NCI-H345 treated with DMSO at 0.1 percent for 48 hours (cell line): ENCODE results near the gene ITFG1.
"Not testable (repeated sequence)": the region's sequence is repeated elsewhere in the genome, so short reads cannot be mapped to it uniquely, and the experiment has no call there.

Experiments
- DNase-seq: peaks from one replicate; lab custom pipeline; 2025; ENCODE audit not compliant: unreplicated experiment; lab: John Stamatoyannopoulos, UW

Gene ITFG1

DNA sequence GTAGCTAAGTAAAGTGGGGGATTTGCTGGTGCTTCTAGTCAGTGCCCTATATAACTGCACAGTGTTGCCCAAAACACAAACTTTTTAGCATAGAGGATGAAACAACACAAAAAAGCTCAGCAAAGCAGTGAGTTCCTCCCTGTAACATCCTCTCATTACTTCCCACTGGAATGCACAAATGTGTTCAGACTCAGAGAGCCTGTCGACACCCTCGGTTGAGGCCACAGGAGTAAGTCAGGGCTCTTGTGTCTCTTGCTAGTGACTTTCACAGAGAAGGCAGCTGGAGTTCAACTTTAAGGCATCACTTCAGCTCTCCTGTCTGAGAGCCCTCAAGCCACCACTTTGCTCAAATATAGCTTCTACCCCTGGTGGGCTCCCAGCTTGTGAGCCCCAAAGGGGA lies 209.9 kb downstream of the ITFG1 start:
- DNase-seq = no peak

DNA sequence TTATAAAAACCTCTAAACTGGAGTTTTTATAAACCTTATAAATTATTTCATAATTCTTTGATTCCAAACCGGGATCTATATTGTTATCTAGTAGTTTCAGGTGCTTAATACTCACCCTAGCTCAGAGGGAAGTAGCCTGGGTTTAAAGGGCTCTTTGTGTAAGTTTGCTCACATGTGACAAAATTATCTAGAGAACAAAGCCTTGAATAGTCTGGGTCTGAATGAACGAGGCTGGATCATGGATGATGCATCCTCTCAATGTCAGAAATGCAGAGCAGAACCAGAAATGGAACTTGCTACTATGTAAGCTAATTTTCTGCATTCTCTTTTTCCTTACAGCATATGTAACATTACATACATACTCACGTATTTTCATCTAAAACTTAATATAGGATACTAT lies 213.2 kb downstream of the ITFG1 start:
- no peak for DNase-seq

DNA sequence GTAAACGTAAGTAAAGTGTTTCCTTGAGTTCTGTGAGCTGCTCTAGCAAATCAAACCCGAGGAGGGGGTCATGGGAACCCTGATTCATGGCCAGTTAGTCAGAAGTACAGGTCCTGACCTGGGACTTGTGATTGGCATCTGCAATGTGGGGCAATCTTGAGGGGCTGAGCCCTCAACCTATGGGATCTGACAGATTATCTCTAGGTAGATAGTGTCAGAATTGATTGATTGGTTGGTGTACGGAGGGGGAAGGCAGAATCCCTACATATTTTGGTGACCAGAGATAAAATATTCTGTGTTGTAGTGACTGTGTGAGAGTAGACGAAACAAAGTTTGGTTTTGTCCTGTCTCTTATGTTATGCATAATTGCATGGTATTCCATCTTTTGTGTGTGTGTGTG lies 216.7 kb downstream of the ITFG1 start:
- no peak for DNase-seq

DNA sequence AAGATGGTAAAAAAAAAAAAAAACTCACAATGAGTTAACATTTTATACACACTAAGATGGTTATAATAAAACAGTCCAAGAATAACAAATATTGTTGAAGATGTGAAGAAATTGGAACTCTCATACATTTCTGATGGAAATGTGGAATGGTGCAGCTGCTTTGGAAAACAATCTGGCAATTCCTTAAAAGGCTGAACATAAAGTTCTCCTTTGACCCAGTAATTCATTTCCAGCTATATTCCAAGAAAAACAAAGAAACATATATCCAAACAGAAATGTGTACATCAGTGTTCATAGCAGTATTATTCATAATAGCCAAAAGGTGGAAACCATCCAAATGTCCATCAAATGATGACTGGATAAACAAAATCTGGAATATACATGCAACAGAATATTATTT lies 219.8 kb downstream of the ITFG1 start:
- no peak for DNase-seq

DNA sequence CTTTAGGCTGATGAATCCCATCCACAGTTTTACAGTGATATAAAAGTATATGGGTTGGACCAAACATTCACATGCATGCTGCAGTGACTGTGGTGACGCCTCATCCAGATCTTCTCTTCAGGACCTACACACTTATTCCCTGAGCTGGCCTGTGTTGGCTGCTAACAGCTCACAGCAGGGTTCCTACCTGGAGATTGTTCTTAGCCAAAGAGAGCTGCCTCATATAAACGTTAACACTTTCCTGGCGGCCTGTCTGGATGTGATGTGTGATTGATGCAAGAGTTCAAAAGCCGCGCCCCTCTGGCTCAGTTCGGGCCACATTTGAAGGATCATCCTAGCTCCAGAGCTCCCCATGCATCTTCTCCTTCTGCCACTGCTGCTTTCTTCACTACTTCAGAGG lies 224.1 kb downstream of the ITFG1 start:
- DNase-seq = no peak

DNA sequence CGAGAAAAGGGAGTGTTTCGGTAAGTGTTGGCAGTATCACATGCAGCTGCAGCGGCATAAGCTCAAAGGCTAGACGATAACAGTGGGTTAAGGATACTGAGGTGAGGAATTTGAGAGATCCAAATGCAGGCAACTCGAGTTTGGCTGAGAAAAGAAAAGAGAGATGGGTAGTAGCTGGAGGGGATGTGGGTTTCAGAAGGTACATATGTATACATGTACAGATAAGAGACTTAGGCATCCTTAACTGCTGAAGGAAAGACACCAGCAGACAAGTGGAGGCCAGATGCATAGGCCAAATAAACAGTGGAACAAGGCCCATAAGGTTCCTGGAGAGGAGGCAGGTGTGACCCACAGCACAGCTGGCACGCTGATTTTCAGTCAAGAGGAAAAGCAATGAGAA lies 230.6 kb downstream of the ITFG1 start:
- no peak for DNase-seq

DNA sequence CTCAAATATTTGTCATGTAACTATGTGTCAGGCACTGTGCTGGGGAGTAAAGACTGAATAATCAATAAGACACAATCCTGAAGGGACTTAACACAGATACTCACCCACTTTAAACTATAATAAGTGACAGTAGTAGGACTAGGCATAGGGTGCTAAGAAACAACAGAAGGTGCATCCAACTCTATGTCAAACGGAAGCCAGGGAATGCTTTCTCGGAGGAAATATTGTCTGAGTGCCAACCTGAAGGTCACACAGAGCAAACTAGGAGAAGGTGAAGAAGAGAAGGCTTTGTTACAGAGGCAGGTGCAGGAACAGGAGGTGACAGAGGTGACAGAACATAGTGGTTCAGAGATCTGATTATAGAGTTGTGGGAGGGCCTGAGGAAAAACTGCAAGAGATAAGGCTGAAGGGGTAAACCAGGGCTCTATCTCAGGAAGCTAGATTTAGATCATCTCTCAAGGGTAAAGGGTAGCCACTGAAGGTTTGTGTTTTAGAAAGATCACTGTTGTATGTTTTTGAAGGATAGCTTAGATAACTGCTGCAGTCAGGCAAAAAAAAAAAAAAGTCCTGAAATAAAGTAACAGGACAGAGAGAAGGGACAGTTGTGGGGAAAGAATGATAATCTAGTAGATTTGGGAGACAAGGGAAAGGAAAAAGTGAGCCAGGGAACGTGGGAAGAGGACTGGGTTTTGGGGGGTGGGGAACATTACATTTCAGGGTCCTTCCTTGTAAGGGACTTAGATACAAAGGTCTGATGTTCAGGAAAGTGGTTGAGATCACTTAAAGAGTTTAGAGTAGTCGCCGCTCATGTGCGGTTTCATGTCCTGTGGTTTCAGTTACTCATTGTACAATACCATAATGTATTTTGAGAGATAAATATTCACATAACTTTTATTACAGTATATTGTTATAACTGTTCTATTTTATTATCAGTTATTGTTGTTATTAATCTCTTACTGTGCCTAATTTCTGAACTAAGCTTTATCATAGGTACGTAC lies 231.5 kb downstream of the ITFG1 start:
- no peak for DNase-seq

DNA sequence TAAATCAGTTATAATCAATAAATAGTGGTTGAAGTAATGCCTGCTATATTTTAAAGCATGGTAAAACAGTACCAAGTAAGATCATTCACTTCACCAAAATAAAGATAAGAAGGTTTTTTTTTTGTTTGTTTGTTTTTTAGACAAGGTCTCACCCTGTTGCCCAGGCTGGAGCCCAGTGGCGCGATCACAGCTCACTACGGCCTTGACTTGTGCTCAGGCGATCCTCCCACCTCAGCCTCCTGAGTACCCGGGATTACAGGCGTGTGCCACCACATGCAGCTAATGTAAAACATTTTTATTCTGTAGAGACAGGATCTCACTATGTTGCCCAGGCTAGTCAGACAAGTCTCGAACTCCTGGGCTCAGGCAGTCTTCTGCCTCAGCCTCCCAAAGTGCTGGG lies 232.6 kb downstream of the ITFG1 start:
- DNase-seq = no peak

DNA sequence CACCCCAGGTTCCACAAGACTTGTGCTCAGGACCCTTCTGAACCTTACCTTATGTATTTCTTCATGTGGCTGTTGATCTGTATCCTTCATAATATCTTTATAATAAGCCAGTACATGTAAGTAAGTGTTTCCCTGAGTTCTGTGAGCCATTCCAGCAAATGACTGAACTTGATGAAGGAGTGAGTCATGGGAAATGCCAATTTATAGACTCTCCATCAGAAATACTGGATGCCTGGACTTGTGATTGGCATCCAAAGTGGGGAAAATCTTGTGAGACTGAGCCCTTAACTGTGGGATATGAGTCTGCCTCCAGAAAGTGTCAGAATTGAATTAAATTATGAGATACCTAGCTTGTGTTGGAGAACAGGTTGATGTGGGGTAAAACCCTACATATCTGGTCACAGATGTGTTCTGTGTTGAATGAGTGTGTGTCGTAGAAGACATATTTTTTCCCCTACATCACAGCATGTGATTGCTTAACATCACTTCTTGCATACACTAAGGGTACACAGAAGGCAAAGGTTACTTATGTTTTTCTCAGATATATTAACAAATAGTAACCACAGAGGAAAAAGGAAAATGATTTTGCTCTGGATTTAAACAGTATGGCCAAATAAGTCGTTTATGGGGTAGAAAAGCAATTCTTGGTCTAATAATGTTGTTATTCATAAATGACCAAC lies 247.0 kb downstream of the ITFG1 start:
- no peak for DNase-seq

DNA sequence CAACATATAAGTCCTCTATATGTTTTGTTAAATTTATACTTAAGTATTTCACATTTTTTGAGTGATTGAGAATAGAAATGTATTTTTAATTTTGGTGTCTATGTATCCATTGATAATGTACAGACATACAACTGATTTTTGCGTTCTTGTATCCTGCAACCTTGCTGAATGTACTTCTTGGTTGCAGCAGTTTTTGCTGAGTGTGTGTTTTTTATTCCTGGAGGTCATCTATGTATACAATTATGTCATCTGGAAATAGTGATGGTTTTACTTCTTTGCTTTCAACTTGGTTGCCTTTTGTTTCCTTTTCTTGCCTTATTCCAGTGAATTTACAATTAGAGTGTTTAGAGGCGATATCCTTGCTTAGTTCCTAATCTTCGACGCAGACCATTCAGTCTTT lies 249.6 kb downstream of the ITFG1 start:
- no peak for DNase-seq

DNA sequence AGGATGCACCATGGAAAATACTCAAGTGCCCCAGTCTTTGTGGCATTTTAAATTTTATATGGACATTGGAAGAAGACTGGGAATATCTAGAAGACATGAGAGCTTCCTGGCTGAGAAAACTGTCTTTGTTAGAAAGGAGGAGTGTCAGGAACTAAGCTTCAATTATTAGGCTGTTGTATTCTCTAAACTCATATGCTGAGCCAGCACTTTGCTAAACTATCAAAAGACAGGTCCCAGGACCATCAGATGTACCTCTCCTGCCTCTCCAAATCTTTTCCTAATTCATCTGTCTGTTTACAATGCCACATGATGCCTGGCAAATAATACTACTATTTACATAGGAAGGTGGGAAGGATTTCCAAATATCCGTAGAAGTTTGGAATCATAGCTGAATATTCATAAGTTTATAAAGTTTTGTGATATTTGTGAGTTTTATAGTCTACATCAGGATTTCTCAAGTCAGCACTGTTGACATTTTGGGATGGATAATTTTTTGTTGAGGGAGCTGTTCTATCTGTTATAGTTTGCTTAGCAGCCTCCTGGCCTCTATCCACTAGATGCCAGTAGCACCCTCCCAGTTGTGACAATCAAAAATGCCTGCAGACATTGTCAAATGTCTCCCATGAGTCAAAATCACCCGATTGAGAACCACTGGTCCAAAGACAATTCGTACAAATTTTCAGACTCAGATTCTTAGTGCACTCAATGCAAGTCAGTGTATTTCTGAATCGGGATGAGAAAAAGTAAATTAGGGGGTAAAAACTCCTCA lies 255.9 kb downstream of the ITFG1 start:
- no peak for DNase-seq

DNA sequence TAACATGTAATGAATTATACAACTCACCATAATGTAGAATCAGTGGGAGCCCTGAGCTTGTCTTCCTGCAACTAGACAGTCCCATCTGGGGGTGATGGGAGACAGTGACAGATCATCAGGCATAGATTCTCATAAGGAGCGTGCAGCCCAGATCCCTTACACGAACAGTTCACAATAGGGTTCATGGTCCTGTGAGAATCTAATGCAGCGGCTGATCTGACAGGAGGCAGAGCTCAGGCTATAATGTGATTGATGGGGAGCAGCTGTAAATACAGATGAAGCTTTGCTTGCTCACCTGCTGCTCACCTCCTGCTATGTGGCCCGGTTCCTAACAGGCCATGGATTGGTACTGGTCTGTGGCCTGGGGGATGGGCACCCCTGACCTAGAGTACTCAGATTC lies 257.4 kb downstream of the ITFG1 start:
- peak; percentile 15 for DNase-seq

DNA sequence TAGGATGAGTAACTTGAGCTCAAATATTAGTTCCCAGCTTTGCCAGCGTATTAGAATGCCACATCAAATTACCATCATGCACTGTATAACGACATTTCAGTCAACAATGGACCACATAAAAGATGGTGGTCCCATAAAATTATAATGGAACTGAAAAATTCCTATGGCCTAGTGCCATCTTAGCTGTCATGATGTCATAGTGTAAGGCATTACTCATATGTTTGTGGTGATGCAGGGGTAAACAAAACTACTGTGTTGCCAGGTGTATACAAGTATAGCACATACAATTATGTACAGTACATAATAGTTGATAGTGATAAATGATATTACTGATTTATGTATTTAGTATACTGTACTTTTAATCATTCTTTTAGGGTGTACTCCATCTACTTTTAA lies 262.7 kb downstream of the ITFG1 start:
- no peak for DNase-seq

DNA sequence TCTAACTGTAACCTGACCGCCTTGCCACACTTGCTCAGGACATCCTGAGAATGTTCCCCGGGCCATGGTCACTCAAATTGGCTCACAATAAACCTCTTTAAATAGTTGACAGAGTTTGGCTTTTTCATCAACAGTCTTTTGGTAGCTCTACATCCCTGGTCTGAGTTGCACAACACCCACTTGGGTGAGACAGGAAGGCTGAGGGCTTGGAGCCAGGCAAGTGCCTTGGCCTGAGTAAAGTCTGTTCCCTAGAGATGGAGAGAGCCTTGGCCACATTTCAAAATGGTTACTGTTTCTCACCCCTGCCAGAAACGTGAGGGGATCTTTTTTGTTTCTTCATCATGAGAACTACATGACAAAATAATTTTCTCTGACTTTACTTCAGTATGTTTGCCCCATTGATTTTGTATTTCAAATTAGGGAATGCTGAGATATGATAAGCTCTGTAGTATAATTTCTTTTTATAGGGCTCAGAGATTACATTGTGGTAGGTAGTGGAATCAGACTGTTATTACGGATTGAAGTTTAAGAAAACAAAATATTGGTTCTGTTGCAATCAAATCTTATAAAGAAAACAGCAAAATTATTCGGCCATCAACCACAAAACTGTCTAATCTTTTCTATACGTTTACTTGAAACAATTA lies 263.2 kb downstream of the ITFG1 start:
- no peak for DNase-seq

DNA sequence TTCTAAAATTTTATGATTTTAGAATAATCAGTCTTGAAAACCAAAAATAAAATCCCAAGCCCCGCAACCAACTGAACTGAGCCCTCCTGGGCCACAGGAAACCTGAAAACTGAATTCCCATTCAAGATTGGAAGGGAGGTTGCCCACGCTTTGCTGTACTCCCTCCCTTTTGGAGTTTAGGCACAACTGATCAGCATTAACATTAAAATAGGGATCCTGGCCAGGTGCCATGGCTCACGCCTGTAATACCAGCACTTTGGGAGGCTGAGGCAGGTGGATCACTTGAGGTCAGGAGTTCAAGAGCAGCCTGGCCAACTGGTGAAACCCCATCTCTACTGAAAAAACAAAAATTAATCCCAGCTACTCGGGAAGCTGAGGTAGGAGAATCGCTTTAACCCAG lies 264.4 kb downstream of the ITFG1 start:
- DNase-seq = no peak

DNA sequence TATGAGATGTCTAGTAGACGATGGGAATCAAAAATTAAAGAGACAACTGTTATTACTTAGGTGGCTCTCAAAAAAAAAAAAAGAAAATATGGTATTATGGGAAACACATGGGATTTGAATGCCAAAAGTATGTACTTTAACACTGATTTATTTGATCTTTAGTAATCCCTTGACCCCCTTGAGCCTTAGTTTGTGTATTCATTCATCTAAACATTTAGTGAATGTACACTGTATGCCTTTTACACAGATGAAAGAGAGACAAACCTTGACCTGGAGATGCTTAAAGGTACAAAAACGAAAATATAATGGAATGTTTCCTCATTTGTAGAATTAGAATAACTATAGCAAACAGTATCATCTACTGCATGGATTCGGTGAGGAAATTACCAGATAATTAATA lies 278.5 kb downstream of the ITFG1 start:
- no peak for DNase-seq

DNA sequence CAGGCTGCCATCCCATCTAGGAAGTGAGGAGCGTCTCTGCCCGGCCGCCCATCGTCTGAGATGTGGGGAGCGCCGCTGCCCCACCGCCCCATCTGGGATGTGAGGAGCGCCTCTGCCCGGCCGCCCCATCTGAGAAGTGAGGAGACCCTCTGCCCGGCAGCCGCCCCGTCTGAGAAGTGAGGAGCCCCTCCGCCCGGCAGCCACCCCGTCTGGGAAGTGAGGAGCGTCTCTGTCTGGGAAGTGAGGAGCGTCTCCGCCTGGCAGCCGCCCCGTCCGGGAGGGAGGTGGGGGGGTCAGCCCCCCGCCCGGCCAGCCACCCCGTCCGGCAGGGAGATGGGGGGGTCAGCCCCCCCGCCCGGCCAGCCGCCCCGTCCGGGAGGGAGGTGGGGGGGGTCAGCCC lies 279.8 kb downstream of the ITFG1 start:
- not testable (repeated sequence) for DNase-seq

DNA sequence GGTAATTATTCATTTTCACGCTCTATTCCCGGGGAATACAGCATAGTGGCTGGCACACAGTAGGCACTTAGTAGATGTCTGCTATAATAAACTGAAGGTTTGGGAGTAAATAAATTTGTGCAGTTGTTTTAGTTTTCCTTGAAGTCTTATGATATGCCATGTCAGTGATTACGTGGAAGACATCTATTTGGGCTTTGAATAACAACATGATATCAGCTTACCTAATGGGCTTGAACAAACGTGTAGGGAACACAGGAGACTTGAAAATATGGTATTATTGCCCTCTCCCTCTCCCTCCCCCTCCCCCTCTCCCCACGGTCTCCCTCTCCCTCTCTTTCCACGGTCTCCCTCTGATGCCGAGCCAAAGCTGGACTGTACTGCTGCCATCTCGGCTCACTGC lies 280.8 kb downstream of the ITFG1 start:
- DNase-seq = no peak

DNA sequence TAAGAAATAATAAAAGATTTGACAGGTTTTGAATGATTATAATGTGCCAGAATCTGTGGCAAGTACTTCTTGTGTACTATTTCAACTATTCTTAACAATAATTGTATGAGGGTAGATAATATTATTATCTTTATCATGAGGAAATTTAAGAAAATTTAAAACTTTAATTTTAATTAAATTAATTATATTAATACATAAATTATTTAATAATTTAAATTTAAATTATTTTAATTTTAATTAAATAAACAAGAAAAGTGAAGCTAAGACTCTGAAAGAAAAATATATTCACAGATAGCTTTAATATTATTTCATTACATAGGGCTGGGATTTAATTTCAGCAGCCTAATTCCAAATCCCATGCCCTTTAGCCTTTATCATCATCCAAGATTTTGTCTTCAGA lies 285.7 kb downstream of the ITFG1 start:
- no peak for DNase-seq

DNA sequence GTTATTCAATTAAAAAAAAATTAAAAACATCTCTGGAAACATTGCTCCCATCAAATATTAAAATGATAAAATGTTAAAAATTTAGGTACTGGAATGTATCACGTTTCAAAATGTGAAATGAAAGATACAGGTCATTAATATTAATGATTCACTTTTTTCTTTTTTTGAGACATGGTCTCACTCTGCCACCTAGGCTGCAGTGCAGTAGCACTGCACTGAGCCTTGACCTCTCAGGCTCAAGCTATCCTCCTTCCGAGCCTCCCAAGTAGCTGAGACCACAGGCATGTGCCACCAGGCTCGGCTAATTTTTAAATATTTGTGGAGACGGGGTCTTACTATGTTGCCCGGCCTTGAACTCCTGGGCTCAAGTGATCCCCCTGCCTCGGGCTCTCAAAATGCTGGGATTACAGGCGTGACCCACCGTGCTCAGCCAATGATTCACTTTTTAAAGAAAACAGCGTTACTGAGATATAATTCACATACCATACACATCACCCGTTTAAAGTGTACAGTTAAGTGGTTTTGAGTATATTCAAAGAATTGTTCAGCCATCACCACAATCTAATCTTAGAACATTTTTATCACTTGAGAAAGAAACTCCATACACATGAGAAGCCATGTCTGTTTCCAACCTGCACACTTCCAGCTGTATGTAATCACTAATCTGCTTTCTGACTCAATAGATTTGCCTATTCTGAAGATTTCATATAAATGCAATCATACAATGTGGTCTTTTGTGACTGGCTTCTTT lies 298.0 kb downstream of the ITFG1 start:
- no peak for DNase-seq
